Hematopoietic multipotent progenitor cell treated with erythropoietin and hydrocortisone succinate and interleukin-3 and kit ligand, for 6 days (in vitro differentiated cells): ENCODE measurements around the gene POLD2.

Source experiments
- DNase-seq: peaks from one replicate; pipeline ENCODE4 v3.0.0-alpha.2; 2015

Gene POLD2

DNA sequence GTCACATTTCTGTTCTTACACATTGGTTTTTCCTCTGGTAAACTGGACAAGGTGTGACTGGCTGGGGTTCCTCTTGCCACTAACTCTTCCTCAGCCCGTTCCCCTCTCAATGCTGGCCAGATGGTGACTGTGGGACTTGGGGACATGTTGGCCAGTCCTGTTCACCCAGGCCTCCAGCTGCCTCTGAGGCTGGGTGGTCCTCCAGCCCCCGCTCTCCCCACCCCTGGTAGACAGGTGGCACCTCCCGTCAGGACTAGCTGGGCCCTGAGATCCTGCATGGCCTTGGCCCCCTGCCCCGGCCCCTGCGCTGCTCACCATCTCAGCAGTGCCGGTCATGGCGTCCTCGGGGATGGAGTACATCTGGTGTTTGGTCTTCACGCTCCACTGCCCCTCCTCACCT, 28.6 kb upstream of the POLD2 start:
- DNase-seq: no peak

- no peak for DNase-seq
Measured at GRCh38 chr7:44150966-44151941, 27.9 kb upstream of the POLD2 start.

DNA sequence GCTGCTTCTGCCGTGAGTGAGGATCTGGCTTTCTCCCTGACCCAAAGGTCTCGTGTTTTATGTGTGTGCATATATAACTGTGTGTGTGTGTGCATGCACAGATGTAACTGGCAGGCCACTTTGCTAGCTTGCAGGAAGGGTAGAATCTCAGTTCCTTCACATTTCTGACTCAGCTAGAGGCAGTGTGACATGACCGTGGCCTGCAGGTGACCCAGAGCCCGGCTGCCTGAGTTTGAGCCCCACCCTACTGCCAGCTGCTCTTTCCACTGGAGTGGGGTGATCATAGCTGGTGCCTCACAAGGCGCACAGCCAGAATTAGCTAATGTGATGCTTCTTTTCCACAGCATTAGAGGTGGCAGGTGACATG, 27.1 kb upstream of the POLD2 start:
- no peak for DNase-seq

DNA sequence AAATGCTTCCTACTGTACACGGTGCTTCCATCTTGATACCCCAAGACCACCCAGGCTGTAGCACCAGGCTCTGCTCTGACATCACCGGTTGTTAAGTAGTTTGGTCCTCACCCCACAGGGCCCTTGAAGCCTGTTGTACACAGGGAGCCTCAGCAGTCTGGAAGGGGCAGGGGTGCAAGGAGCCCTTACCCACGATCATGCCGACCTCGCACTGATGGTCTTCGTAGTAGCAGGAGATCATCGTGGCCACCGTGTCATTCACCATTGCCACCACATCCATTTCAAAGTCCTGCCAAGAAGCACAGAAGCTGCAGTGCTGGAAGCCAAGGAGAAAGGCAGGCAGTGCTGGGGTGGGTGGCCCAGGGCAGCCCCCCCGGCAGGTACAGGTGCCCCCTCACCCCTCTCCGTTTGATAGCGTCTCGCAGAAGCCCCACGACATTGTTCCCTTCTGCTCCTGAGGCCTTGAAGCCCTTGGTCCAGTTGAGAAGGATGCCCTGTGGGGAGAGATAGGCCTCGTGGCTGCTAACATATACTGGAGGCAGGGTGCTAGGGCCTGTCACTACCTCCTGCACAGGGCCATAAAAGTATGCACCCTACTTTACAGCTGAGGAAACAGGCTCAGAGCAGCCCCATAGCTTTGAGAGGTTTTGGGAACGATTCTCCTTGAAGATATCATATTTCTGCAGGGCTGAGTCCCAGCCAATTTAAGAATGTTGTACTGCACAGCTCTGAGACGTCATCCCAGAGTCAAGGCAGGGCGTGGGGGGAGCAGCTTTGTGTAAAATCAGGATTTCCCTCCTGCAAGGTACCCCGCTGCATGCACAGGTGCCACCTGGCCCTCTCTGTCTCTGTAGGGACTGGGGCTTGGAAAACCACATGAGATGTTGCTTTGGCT, 26.5 kb upstream of the POLD2 start:
- DNase-seq: no peak

GRCh38 chr7:44148961-44149536, 25.7 kb upstream of the POLD2 start:
- no peak for DNase-seq

DNA sequence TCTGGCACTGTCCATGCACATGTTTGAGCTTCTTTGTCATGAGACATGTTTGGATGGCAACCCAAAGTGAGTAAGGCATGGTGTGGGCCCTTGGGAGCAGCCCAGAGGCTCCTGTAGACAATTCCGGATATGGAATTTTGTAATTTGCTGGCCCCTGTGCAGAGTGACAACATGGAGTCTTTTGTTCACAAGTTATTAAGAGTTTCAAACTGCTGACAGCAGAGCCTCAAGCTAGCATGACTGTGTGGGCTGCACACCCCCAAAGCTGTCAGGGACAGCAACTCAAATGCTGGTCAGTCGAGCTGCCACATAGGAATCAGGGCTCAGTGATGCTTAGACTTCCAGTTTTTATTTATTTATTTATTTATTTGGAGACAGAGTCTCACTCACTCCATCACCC, 24.8 kb upstream of the POLD2 start:
- no peak for DNase-seq

DNA sequence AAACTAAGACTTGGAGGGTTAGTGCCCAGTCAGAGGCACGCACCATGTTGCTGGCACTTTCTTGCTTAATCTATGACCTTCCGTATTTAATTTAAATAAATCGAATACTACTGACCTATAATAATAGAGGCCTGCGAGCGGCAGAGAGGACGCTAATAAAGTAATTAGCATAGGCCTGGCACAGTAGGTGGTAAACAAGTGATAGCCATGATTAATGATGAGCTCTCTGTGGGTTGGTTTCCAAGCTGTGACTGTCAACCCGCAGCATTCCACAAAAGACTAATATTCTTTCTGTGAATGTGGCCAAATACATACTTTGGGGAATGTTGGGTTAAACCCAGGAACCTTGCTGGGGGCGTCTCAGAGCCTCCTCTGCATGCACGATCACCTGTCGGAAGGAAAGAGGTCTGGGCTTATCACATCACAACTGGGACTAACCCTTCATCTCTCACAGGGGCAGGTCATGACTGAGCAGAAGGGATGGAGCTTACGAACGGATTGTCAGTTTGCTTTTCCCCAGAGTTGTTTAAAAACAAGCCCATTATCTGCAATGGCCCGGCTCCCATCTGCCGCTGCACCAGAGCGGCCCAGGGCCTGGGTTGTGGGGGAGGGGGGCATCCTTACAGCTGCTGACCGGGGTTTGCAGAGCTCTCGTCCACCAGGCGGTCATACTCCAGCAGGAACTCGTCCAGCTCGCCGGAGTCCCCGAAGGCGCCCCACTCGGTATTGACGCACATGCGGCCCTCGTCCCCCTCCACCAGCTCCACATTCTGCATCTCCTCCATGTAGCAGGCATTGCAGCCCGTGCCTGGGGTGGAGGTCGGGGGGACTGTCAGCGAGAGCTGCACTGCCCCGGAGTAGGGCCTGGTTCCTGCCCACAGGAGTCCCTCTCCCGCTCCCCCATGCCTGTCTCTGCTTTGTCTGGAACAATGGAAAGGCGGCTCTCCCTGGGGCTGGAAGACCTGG, 24.0 kb upstream of the POLD2 start:
- DNase-seq: no peak

DNA sequence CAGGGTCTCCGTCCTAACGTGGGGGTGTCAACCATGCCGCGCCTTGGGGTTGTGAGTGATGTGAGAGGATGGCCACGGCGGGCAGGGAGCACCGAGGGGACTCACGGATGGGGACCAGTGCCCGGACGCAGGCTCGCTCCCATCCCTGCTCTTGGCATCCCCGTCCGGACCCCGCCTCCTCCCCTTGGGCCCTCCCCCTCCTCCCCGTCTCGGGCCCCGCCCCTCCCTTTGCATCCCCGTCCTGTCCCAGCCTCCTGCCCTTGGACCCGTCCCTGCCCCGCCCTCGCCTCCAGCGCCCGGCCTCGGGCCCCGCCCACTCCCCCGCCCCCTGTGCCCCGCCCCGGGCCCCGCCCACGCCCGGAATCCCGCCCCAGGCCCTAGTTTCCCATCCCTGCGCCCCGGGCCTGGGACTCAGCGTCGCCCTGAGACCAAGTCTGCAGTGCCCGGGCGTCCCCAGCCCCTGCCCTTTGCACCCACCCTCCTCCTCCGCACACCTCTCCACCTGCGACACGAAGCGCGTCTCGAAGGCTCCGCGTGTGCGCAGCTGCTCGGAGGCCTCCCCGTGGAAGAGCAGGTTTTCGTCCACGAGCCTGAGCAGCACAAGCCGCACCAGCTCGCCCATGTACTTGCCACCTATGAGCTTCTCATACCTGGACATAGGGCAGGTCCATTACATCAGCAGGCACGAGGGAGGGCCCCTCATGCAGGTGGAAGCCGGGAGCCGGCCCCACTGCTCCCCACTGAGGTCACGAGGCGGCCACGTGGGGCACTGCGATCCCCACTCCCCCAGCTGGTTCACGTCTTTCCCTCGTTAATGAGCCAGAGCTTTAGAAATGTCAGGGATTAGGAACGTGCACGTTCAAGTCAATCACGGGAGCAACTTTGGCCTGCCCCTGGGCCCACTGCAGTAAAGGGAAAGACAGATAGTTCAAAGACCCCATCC, 22.9 kb upstream of the POLD2 start:
- peak; percentile 82 for DNase-seq

DNA sequence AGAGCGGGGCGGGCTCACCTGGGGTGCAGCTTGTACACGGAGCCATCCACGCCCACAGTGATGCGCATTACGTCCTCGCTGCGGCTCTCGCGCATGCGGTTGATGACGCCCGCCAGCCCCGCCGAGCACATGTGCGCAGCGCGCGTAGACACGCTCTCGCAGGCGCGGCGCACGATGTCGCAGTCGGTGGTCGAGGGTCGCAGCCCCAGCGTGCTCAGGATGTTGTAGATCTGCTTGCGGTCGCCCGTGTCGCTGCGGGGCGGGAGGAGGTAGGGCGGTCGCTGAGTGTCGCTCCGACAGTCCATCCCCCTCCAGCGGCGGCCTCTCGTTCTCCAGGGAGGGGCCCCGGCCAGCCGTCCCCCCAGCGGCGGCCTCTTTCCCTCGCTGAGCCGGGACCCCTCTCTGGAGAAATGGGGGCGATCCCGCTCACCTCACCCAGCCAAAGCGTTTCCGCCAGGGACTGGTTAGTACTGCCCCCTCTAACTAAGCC, 22.2 kb upstream of the POLD2 start:
- DNase-seq: no peak

DNA sequence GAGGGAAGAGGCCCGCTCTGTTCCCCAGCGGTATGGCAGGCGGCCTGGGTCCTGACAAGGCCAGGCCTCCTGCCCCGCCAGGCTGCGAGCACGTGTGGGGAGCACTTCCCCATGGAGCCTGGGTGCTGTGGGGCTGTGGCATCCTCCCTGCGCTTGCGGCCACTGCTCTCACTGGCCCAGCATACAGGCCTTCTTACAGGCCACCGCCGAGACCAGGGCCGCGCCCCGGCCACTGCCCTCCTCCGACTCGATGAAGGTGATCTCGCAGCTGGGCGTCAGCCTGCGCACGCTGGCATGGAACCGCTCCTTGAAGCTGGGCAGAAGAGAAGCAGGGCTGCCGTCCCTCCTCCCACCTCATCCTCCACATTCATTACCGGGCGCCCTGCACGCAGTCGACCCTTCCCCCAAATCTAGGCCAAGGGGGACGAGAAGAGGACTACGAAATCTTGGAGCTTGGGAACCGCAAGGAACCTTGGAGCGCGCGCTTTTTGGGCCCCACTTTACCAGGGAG, 21.7 kb upstream of the POLD2 start:
- DNase-seq: no peak

DNA sequence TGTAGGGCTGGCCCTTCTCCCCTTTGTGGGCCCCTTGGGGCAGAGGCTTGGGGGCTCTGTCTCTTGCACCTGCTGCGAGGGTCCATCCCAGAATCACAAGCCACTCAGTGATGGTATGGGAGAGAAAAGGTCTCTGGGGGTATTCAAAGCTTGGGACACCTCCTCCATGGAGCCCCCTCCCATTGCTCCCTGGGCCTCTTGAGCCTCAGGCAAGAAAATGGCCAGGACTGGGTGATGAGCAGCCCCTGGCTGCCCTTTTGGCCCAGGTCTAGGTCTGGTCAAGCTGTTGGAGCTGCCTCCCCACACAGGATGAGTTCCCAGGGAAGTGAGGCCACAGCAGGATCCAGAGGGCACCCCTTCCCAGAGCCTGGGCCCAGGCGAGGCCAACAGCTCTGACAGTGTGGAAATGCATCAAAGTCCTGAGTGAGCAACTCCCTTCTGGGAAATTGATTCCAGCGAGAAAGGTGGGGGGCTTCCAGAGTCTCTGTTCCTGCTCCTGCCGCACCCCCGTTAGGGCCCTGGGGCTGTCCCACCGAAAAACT, 21.1 kb upstream of the POLD2 start:
- DNase-seq: no peak

DNA sequence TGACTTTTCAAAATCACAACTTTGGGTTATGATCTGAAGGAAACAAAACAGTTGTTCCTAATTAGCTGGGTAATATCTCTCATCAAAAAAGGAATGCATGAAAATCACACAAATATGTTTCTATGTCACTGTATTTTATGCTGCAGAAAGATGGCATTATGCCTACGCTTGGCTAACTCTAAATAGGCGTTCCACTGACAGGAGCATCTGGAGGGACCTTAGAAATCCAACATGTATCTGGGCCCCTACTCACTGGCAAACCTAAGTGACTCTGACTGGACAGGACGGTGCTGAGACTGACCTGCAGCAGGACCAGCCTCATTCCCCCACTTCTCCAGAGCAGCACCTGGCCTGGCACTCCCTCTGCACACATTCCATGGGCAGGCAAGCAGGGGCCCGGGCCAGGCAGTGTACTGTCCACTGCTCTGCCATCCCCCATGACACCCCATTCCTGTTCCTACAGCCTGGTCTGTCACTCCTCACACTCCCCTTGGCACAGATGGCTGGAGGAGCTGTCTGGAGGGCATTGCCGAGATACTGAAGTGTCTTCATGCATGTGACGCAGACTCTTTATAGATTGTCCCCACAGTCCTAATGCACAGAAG, 20.4 kb upstream of the POLD2 start:
- no peak for DNase-seq

GRCh38 chr7:44142028-44142427, 18.7 kb upstream of the POLD2 start:
- no peak for DNase-seq

DNA sequence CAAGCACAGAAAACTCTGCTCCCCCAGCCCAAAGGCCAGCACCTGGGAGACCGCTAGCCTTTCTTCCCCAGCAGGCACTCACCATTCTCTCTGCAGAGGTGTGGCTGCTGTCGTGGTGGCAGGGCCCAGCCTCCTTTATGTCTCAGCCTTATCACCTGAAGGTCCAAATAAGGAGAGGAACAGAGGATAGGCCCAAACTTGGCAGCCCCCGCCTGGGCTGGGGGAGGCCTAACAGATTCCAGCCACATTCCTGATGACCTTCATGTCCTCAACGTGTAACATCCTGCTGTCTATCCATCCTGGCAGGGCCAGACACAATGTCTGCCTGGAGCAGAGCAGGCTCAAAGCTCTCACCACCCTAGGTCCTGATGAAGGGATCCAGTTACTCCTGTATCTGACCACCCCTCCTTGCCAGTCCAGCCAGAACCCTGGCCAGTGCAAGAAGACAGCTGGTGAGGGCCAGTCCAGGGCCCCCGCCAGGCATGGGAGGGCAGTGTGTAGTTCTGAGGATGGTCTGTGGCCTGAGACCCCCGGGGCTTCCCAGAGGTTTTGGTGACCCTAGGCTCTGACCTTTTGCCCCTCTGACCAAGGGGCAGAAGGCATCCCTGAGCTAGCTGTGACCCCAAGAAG, 18.0 kb upstream of the POLD2 start, which contains the start of gene MYL7:
Gene MYL7, minus strand, starts transcription at position 112 of the 630 bp plus-strand sequence. Its CDS starts 27 bp downstream, at position 85.
- no peak for DNase-seq

DNA sequence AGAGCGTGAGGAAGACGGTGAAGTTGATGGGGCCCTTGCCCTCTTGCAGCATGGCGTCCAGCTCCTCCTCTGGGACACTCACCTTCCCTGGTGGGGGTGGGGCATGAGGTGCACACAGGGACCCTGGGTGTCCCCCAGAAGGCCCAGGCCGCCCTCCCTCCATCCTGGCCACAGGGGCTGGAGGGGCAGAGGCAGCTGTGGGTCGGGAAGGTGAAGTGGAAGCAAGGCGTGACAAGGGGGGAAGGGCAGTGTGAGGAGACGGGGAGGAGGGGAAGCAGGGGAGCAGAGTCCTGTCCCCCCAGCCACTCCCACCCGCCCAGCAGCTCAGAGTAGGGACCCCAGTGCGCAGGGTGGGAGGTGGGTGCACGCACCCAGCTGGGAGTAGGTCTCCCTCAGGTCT, 17.0 kb upstream of the POLD2 start:
- no peak for DNase-seq

DNA sequence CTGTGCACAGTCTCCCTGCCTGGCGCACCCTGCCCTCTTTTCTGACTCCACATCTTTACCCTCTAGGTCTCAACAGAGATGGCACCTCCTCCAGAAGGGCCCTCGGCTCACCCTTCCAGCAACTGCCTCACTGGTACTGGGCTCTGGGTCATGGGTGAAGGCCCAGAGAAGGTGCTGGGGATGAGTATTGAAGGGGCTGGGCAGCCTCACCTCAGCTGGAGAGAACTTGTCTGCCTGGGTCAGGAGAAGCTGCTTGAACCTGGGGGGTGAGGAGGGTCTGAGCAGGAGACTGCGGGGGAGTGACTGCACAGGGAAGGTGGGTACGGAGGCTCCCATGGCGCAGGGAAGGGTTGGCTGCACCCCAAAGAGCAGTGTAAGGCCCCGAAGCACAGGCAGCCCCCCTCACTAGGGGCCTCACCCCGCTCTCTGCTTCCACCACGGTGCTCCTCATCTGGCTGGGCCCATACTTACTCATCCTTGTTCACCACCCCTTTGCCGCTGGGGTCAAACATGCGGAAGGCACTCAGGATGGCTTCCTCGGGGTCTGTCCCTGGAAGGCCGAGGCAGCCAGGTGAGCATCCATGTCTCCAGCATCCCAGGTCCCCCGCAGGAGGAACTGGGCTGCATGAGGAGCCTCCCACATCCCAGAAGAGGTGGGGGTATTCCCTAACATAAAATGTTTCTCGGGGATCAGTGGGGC, 16.1 kb upstream of the POLD2 start:
- DNase-seq: no peak

DNA sequence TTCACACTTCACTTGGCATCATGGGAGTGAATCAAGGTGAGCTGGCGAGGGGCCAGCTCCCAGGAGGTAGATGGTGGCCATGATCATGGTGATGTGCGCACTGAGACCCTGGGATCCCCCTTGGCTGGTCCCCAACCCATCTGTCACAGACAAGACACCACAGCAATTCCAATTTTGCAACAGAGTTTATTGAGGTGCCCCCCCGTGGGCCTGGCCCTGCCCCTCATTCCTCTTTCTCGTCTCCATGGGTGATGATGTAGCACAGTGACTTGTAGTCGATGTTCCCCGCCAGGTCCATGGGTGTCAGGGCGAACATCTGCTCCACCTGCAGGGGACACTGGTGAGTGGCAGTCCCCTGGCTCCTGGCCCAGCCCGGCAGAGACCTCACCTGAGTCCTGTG, 15.3 kb upstream of the POLD2 start:
- DNase-seq: no peak

DNA sequence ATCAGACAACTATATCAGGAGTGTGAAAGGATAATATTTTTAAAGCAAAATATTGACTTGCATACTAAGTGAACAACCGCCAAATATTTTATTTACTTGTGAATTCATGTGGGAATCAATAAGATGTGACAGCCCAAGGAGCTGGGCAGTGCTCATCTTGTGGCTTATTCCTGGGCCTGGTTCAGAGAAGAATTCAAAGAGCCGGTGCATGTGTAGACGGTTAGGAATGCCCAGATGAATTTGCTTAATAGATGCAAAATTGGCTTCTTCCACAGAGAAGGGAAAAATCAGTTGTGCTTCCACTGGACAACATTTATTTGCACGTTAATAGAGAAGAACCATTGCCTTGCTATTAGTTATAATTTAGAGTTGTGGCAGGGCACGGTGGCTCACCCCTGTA, 13.4 kb upstream of the POLD2 start:
- no peak for DNase-seq
